Activated naive CD4-positive, alpha-beta T cell treated with anti-CD3 and anti-CD28 coated beads, Interleukin-2, amount 50 U/mL, for 72 hours (primary cell): Measurements from ENCODE around the gene RPL10A. TPM values are rescaled to one million over a fixed set of nuclear protein-coding genes. Genes with fewer than 3 reads are reported as not detected.

Experiments
- ATAC-seq, 2 donors: fragments of 150-1000 bp; cut with Tn5 transposase; 2 replicates each; pipeline ENCODE4 v1.10.0; 2021; ENCODE audit warnings: mild to moderate bottlenecking in 2 of 2, moderate library complexity in 2 of 2
- DNase-seq, 2 donors: peaks; one replicate each; pipeline ENCODE4 v3.0.0; 2021 to 2022; ENCODE audit warnings: low spot score in 2 of 2
- H3K27ac Mint-ChIP-seq, 2 donors: one replicate each; pipeline ENCODE4 v1.8.0; 2022; ENCODE audit warnings: mild to moderate bottlenecking in 2 of 2, mixed read lengths in 2 of 2
- H3K36me3 Mint-ChIP-seq, 2 donors: one replicate each; pipeline ENCODE4 v1.8.0; 2022; ENCODE audit warnings: mixed read lengths in 2 of 2
- H3K9me3 Mint-ChIP-seq, 2 donors: one replicate each; pipeline ENCODE4 v1.8.0; 2022; ENCODE audit warnings: mixed read lengths in 2 of 2
- total RNA-seq, 2 donors: library from RNA; stranded (reverse); gene quantifications; one replicate each; pipeline ENCODE4 v1.2.3, GENCODE V29; 2022

The RPL10A gene
- total RNA-seq, 2 donors from 2014 or later, result 1,700 to 2,159 TPM

DNA sequence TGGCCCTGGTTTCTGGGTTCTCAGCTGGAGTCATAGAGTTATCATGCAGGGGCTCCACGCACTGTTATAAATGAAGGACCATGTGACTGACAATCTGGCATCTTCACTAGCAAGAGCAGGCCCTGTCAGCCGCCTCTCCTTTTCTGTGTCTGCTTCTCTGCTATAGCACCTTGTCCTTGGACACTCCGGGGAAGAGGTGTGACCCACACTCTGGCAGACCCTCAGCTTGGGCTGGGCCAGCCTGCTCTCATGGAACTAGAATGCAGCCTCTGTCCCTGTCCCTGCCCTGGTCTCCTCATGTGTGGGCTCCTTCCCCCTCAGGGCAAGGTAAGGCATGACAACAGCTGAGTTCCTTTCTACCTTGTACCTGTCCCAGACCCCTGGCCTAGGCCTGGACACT is 27.0 kb upstream of the RPL10A start:
- Mint-ChIP-seq H3K9me3 (no peaks in the 10 kb centered on the region), H3K27ac (no peak overlapping the region), H3K36me3 (no peaks in the 10 kb centered on the region)
- DNase-seq (no peak), ATAC-seq (no peak)

DNA sequence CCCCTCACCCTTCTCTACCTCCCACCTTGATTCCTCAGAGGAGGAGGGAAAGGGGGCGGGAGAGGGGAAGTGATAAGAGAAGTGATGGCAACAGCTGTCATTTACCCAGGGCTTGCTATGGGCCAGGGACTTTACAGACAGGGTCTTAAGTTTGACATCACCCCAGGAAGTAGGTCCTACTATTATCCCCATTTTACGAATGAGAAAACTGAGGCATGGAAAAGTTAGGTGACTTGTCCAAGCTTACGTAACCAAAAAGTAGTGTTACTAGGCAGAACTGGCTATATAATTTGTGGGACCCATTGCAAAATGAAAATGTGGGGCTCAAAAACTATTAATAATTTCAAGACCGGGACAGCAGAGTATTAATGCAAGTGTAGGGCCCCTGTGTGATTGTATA is 26.6 kb upstream of the RPL10A start:
- DNase-seq (no peak), ATAC-seq (no peak)
- Mint-ChIP-seq H3K36me3 (no peaks in the 10 kb centered on the region), H3K9me3 (no peaks in the 10 kb centered on the region), H3K27ac (no peak overlapping the region)

DNA sequence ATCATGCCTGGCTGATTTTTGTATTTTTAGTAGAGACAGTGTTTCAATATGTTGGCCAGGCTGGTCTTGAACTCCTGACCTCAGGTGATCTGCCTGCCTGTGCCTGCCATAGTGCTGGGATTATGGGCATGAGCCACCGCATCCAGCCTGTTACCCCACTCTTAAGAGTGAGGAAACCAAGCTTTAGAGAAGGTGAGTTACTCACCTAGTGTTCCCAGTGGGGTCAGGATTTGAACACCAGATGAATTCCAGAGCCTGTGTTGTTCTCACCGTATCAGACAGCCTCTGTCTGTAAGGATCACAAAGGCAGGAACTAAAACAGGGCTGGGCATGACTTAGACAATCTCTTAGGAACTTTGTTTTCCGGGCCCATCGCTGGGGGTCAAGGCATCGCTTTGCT is 25.5 kb upstream of the RPL10A start:
- DNase-seq (no peak), ATAC-seq (no peak)
- no peak overlapping the region for H3K27ac Mint-ChIP-seq
- no peaks in the 10 kb centered on the region for H3K36me3 Mint-ChIP-seq
- no peaks in the 10 kb centered on the region for H3K9me3 Mint-ChIP-seq

DNA sequence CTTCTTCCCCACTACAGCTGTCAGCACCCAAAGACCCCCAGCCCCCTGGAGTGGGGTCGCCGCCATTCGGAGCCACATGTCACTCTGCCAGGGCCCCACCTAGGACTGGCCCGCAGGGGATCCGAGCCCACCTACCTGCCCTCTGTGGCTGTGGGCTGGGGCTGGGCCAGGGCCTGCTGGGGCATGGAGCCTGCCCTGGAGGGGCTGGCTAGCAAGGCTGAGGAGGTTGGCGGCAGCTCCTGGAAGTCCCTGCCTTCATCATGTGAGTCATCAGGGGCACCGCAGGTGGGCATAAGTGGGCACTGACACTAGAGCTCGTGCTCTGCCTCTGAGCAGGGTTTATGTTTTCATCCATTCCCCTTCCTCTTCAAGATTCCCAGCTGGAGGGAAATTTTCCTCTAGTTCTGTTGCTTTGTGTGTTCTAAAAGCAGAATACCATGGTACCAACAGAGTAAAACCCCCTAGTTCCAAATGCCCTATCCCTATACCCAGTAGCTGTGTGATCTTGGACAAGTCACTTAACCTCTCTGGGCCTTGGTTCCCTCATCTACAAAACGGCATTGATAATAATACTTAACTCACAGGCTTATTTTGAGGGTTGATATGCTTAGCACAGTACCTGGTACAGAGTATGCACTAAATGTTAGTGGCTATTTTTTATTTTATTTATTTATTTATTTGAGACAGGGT is 24.7 kb upstream of the RPL10A start:
- ATAC-seq, result no peak
- Mint-ChIP-seq H3K36me3 (no peaks in the 10 kb centered on the region), H3K27ac (no peak overlapping the region), H3K9me3 (no peaks in the 10 kb centered on the region)
- DNase-seq, result no peak

DNA sequence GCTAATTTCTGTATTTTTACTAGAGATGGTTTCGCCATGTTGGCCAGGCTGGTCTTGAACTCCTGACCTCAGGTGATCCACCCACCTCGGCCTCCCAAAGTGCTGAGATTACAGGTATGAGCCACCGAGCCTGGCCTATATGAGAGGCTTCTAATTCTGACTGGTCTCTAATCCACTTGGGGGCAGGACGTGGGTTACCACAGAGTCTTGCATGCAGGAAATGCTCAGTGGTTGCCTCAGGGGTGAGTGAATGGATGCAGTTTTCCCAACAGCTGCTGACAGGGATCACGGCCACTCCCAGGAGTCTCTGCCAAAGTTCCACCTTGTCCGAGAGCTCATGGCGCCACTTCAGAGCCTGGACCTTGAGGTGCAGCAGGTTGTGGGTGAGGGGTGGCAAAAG is 22.5 kb upstream of the RPL10A start:
- H3K9me3 Mint-ChIP-seq, result no peaks in the 10 kb centered on the region
- ATAC-seq (peak; percentile 21 to 33), DNase-seq (no peak)
- H3K27ac Mint-ChIP-seq, result no peak overlapping the region
- H3K36me3 Mint-ChIP-seq, result no peaks in the 10 kb centered on the region

DNA sequence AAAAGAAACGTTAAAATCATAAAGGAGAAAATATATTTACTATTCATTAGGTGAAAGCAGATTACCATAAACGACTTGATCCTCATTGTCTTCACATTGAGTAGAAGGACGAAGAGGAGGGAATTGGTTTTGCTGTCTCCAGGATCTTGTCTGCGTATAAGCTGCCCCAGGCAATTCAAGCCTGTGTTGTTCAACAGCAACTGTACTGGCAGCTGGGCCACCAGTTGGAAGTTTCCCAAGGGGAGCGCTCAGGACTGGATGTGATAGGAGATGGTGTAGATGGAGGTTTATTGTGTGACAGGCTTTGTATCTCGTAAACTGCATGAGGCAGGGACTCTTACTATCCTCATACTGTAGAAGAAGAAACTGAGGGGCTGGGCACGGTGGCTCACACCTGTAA is 20.0 kb upstream of the RPL10A start:
- H3K27ac Mint-ChIP-seq, result no peak overlapping the region
- no peak for DNase-seq
- no peak for ATAC-seq
- H3K9me3 Mint-ChIP-seq, result no peaks in the 10 kb centered on the region
- peaks cover 0 to 4% of the 10 kb centered on the region in 2 donors for H3K36me3 Mint-ChIP-seq

DNA sequence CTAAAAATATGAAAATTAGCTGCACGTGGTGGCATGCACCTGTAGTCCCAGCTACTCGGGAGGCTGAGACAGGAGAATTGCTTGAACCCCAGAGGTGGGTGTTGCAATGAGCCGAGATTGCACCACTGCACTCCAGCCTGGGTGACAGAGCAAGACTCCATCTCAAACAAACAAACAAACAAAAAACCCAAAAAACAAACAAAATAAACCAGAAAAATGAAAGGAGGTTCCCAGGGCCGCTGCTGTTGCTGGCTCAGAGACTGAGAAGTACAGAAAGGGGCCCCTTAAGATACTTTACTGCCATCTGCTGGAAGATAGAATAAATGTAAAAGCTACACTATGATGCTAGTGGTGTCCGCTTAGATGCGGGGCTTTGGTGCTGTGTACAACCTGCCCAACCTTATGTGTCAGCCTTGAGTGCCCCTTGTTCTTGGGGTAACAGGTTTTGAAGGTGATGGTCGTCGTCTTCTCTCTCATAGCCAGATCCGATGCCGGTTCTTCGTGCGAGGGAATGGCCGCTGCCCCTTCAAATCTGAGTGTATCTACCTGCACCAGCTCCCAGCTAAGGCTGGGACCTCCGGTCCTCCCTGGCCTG is 18.8 kb upstream of the RPL10A start:
- Mint-ChIP-seq H3K36me3 (peaks cover 3 to 6% of the 10 kb centered on the region in 2 donors), H3K27ac (no peak overlapping the region), H3K9me3 (no peaks in the 10 kb centered on the region)
- DNase-seq, result no peak
- ATAC-seq, result peak; percentile 60 to 65

DNA sequence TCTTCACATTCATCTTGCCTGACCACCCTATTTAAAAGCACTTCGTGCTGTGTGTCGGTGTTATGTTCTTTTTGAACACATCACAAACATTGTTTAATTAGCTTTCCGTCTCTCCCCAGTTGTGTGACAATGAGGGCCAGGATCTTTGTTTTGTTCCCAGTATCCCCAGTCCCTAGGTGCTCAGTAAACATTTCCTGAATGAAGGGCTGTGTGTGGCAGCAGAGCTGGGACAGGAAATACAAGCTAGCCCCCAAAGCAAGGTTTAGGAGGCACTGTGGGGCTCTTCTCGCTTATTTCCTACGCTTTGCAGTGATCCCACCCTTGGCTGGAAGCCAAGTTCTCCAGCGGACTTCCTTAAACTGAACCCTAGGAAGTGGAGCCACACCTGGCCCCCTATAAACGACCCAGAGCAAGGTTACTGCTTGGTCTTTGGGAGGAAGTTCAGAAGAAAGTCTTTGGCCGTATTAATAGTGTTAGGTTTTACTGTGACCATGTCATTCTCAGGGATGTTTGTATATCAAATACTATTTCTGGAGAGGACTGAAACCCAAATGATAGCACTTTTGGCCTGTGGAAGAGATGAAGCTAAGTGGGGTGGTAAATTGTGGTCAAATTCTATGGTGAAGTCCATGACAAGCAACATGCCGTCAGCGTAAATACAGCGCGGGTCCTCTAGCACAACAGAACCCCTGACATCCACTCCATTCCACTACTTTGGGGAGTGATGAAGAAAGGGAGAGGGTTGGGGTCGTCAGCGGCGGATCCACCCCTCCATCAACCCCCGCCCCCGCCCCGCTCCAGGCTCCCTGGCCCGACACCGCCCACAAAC is 16.6 kb upstream of the RPL10A start:
- DNase-seq (no peak), ATAC-seq (no peak)
- Mint-ChIP-seq H3K9me3 (no peaks in the 10 kb centered on the region), H3K36me3 (peaks cover 15 to 24% of the 10 kb centered on the region in 2 donors), H3K27ac (no peak overlapping the region)

DNA sequence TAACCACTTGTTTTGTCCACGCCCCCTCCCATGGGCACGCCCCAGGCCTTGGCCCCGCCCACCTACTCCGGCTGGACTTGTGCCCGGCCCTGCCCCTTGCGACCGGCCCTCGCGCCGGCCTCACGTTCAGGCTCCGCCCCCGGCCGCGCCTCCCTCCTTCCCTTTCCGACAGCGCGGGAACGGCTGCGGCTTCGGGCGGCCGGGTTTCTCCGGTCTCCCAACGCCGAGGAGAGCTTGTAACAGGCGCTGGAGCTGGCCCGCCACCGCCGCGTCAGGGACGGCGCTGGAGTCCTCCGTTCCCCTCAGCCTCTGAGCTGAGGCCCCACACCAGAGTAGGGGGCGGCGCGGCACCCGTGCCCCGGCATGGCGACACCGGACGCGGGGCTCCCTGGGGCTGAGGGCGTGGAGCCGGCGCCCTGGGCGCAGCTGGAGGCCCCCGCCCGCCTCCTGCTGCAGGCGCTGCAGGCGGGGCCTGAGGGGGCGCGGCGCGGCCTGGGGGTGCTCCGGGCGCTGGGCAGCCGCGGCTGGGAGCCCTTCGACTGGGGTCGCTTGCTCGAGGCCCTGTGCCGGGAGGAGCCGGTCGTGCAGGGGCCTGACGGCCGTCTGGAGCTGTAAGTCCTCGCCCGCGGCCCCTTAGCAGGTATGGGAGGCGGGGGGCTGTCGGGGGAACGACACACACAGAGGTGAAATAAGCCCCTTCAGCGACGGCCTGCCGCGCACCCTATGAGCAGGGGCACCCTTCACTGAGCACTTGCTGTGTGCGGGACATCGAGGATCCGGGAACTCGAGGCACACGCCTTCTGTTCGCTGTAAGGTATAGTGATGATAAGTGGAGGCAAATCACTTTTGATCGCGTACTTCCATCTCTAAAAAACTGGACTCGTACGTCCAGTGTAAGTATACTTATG is 15.8 kb upstream of the RPL10A start, which contains the start of gene FANCE:
TSS of gene FANCE (plus strand) at position 156 of the 908 bp plus-strand sequence. CDS start at position 364, 208 bp downstream.
- Mint-ChIP-seq H3K36me3 (peaks cover 15 to 24% of the 10 kb centered on the region in 2 donors), H3K27ac (no peak within 1 kb of the TSS), H3K9me3 (no peaks in the 10 kb centered on the region)
- DNase-seq, result peak; percentile 95 to 98
- ATAC-seq, result peak; percentile 87 to 91

DNA sequence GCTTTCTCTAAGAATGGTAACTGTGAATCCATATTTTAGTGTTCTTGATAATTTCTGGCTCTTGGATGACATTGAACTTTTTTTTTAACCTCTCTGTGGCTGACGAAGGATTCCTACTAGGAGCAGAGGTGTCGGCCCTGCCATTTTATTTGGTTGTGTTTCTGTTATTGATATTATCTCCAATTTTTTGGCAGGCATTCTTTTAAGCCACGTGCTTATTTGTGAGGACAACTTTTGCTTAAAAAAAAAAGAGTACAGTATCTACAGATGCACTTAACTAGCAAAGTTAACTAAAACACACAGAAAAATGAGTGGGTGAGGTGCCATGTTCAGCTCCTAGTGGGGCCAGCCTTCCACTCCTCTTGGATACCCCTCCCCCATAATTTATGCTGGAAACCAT is 15.0 kb upstream of the RPL10A start:
- Mint-ChIP-seq H3K9me3 (no peaks in the 10 kb centered on the region), H3K36me3 (peaks cover 15 to 24% of the 10 kb centered on the region in 2 donors), H3K27ac (no peak overlapping the region)
- DNase-seq, result no peak
- no peak for ATAC-seq

DNA sequence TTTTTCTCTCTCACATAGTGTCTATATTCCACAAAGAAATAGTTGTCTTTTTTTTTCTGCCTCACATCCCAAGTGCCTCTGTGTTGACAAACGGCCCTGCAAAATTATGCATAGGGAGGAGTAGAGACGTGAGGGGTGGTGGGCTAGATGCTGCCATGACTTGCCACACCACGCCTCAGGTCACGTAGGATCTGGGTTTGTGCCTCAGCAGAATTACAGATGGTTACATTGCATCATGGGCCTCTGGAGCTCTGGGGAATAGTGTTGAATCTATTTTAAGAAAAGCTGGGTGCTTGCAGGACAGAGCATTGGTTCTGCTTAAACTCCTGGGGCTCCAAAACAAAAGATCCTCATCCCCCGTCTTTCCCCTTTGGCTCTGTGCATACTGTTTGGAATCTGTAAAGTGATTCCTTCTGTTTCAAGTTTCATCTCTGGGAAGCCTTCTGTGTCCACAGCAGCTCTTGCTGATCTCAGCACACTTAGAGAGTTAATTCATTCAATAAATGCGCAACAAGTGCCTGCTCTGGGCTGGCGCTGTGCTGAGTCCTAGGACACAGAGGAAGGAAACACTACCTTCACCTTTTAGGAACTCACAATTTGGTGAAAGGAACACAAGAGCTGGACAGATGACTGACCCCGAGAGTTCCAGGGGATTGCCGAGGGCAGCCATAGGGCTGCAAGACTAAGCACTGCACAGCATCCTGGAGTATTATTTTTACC is 13.7 kb upstream of the RPL10A start:
- H3K27ac Mint-ChIP-seq, result no peak overlapping the region
- ATAC-seq (no peak), DNase-seq (no peak)
- H3K36me3 Mint-ChIP-seq, result peaks cover 19 to 24% of the 10 kb centered on the region in 2 donors
- no peaks in the 10 kb centered on the region for H3K9me3 Mint-ChIP-seq

DNA sequence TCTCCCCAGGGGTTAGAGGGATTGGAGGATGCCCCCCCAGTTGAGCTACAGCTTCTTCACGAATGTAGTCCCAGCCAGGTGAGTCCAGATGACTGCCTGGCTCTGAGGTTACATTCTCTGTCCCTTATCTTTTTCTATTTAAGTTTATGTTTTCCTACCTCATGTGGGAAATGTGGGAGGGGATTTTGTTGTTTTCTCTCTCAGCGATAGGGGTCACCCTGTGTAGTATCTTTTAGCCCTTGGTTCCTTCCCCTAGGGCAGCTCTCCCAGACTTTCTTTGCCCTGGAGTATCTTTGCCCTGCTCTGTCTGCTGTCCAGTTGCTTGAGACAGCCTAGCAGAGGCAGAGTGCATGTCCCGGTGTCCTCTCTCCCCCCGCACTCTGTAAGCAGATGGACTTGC is 10.3 kb upstream of the RPL10A start:
- Mint-ChIP-seq H3K36me3 (peaks cover 27% of the 10 kb centered on the region in 2 donors), H3K9me3 (no peaks in the 10 kb centered on the region), H3K27ac (no peak overlapping the region)
- ATAC-seq, result no peak
- no peak for DNase-seq

DNA sequence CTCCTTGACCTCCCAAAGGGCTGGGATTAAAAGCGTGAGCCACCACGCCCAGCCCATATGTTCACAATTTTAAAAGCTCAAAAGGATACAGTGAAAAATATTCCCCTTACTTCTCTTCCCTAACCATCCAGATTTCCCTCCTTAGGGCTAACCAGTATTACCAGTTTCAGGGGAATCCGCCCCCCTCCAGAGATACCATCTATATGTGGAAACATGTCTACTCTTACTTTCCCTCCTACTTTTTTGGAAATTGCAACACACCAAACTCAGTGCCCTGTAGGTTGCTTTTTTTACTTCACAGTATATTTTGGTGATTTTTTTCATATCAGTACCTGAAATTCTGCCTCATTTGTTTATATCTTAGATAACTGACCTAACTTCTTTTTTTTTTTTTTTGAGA is 6.9 kb upstream of the RPL10A start:
- DNase-seq (no peak), ATAC-seq (no peak)
- Mint-ChIP-seq H3K27ac (no peak overlapping the region), H3K36me3 (peaks cover 5 to 12% of the 10 kb centered on the region in 2 donors), H3K9me3 (no peaks in the 10 kb centered on the region)

DNA sequence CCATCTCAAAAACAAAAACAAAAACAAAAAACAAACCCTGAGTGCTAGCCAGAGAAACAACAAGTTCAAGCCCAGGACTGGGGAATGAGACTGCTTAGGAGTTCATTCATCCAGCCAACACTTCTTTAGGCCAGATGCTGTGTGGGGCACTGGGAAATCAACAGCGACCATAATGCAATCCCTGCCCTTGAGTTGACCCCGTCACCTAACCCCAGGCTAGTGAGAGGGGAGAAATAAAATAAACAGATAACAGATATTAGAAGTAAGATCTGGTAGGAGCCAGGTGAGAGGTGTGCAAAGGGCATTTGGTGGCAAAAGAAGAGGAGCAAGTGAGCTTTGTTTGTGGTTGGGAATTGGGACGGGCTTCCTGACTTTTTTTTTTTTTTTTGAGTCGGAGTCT is 4.9 kb upstream of the RPL10A start:
- DNase-seq (no peak), ATAC-seq (no peak)
- peaks cover 6 to 23% of the 10 kb centered on the region in 2 donors for H3K36me3 Mint-ChIP-seq
- no peak overlapping the region for H3K27ac Mint-ChIP-seq
- no peaks in the 10 kb centered on the region for H3K9me3 Mint-ChIP-seq

DNA sequence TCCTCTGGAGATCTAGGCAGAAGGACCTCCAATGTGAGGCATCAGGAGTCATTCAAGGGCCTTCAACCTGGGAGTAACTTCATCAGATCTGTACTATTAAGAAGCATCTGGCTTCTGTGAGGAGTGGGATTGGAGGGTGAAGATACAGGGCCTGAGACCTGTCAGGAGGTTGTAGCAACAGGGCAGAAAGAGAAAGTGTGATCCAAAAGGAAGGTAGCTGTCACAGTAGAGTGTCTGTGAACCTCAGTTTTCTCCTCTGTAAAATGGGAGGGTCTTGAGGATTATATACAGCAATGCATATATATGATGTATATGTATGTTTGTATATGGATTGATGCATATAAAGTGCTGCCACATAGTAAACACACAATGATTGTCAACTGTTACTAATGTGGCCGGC is 2.6 kb upstream of the RPL10A start:
- no peak overlapping the region for H3K27ac Mint-ChIP-seq
- no peaks in the 10 kb centered on the region for H3K9me3 Mint-ChIP-seq
- ATAC-seq (no peak), DNase-seq (no peak)
- peaks cover 25 to 34% of the 10 kb centered on the region in 2 donors for H3K36me3 Mint-ChIP-seq
